Measurements from ENCODE around the gene ZNF24. TPM values are rescaled to one million over a fixed set of nuclear protein-coding genes. Genes with fewer than 3 reads are reported as not detected.

Gene ZNF24
- total RNA-seq, 1 experiment from 2014 or later, result 54.7 TPM

Other genes starting within 250 kb of the ZNF24 start
- gene ZNF397, start 103.4 kb downstream of the ZNF24 start, total RNA-seq (2021; ENCODE audit: unreplicated experiment), result 23.8 TPM
- 11.5 TPM for gene ZSCAN30, start 54.2 kb downstream of the ZNF24 start, total RNA-seq (2021; ENCODE audit: unreplicated experiment)
- gene ZNF396, start 32.9 kb upstream of the ZNF24 start, total RNA-seq (2021; ENCODE audit: unreplicated experiment), result 1.3 TPM
- gene INO80C, start 153.5 kb upstream of the ZNF24 start, total RNA-seq (2021; ENCODE audit: unreplicated experiment), result 30.7 TPM
- gene GALNT1, start 237.3 kb upstream of the ZNF24 start, total RNA-seq (2021; ENCODE audit: unreplicated experiment), result 54.7 TPM

Data from HCT116 (cell line).